ENCODE data around the gene CAMK2G. TPM values are rescaled to one million over a fixed set of nuclear protein-coding genes. Genes with fewer than 3 reads are reported as not detected.
A peak's percentile ranks its signal among the peaks of the same experiment; 100 is the strongest.

CAMK2G gene
- total RNA-seq, 4 donors from 2014 or later = 48.6 to 67.5 (median 51.7) TPM

- peak overlapping the region; percentile 96 to 99 (median 97) for H3K27ac ChIP-seq
- intact Hi-C loops (cut with DNase I; ENCODE audit: low total_unique reads) = no loop called here
- no peak for DNase-seq
These were observed 93.4 kb downstream of the CAMK2G start for GRCh38 chr10:73780966-73781365.

GRCh38 chr10:73780301-73780700 is 94.1 kb downstream of the CAMK2G start:
- DNase-seq (no peak), ATAC-seq (no peak)
- peak overlapping the region in 2 of 4 donors; percentile 96 to 99 for H3K27ac ChIP-seq
- no peaks in the 10 kb centered on the region for H3K9me3 ChIP-seq
- no peaks in the 10 kb centered on the region for H3K27me3 ChIP-seq
- TF ChIP-seq CTCF (IDR thresholded peaks at IDR 0.05 in 4 of 5, conservative IDR thresholded peaks at IDR 0.05 in 1 of 5) (no peak), POLR2A (IDR thresholded peaks at IDR 0.05) (no peak)
- H3K4me3 ChIP-seq = peak overlapping the region in 1 of 4 donors; percentile 94
- H3K4me1 ChIP-seq = peaks cover 35 to 45% of the 10 kb centered on the region in 2 donors
- in situ Hi-C loops (cut with MboI; ENCODE audit: low sequenced_read_pairs in 4 of 4) = no loop called here
- intact Hi-C loops (cut with DNase I; ENCODE audit: low total_unique reads) = no loop called here
- peaks cover 0 to 18% of the 10 kb centered on the region in 2 donors for H3K36me3 ChIP-seq

More at GRCh38 chr10:73780966-73781365, 93.4 kb downstream of the CAMK2G start:
- no peak for ATAC-seq
- Histone ChIP-seq H3K36me3 (peaks cover 0 to 12% of the 10 kb centered on the region in 2 donors), H3K4me3 (peak overlapping the region; percentile 94 to 100 (median 99)), H3K27me3 (no peaks in the 10 kb centered on the region), H3K4me1 (peaks cover 33 to 42% of the 10 kb centered on the region in 2 donors), H3K9me3 (no peaks in the 10 kb centered on the region)
- TF ChIP-seq POLR2A (IDR thresholded peaks at IDR 0.05) (no peak), CTCF (IDR thresholded peaks at IDR 0.05 in 4 of 5, conservative IDR thresholded peaks at IDR 0.05 in 1 of 5) (no peak)
- in situ Hi-C loops (cut with MboI; ENCODE audit: low sequenced_read_pairs in 4 of 4) = no loop called here

- no peak for TF ChIP-seq POLR2A (IDR thresholded peaks at IDR 0.05)
- TF ChIP-seq CTCF (IDR thresholded peaks at IDR 0.05 in 4 of 5, conservative IDR thresholded peaks at IDR 0.05 in 1 of 5) = no peak
- in situ Hi-C loops (cut with MboI; ENCODE audit: low sequenced_read_pairs in 4 of 4) = no loop called here
- no peaks in the 10 kb centered on the region for H3K27me3 ChIP-seq
- no peaks in the 10 kb centered on the region for H3K9me3 ChIP-seq
- no peak for ATAC-seq
- no peak for DNase-seq
- intact Hi-C loops (cut with DNase I; ENCODE audit: low total_unique reads) = no loop called here
- H3K27ac ChIP-seq = peak overlapping the region in 1 of 4 donors; percentile 96
- no peak overlapping the region for H3K4me3 ChIP-seq
- H3K36me3 ChIP-seq = peaks cover 0 to 19% of the 10 kb centered on the region in 2 donors
- peaks cover 38 to 48% of the 10 kb centered on the region in 2 donors for H3K4me1 ChIP-seq
These were observed 94.7 kb downstream of the CAMK2G start for GRCh38 chr10:73779539-73780197.

GRCh38 chr10:73779018-73779417 is 95.3 kb downstream of the CAMK2G start:
- H3K36me3 ChIP-seq = peaks cover 0 to 26% of the 10 kb centered on the region in 2 donors
- no peak for ATAC-seq
- intact Hi-C loops (cut with DNase I; ENCODE audit: low total_unique reads) = no loop called here

More at GRCh38 chr10:73779018-73779417, 95.3 kb downstream of the CAMK2G start:
- Histone ChIP-seq H3K9me3 (no peaks in the 10 kb centered on the region), H3K27ac (no peak overlapping the region), H3K4me3 (no peak overlapping the region), H3K4me1 (peaks cover 40 to 48% of the 10 kb centered on the region in 2 donors), H3K27me3 (no peaks in the 10 kb centered on the region)
- TF ChIP-seq CTCF (IDR thresholded peaks at IDR 0.05 in 4 of 5, conservative IDR thresholded peaks at IDR 0.05 in 1 of 5) = no peak
- TF ChIP-seq POLR2A (IDR thresholded peaks at IDR 0.05) = no peak
- no peak for DNase-seq
- in situ Hi-C loops (cut with MboI; ENCODE audit: low sequenced_read_pairs in 4 of 4) = no loop called here
